HG03280 (cell line): ENCODE data around the gene SND1.
"Not testable (repeated sequence)": the region's sequence is repeated elsewhere in the genome, so short reads cannot be mapped to it uniquely, and the experiment has no call there.

ENCODE experiments used
- ATAC-seq: cut with Tn5 transposase; IDR thresholded peaks from one replicate; pipeline ENCODE4 v1.9.1; 2021; ENCODE audit warnings: mild to moderate bottlenecking, moderate library complexity; ENCODE audit not compliant: unreplicated experiment

SND1 gene

DNA sequence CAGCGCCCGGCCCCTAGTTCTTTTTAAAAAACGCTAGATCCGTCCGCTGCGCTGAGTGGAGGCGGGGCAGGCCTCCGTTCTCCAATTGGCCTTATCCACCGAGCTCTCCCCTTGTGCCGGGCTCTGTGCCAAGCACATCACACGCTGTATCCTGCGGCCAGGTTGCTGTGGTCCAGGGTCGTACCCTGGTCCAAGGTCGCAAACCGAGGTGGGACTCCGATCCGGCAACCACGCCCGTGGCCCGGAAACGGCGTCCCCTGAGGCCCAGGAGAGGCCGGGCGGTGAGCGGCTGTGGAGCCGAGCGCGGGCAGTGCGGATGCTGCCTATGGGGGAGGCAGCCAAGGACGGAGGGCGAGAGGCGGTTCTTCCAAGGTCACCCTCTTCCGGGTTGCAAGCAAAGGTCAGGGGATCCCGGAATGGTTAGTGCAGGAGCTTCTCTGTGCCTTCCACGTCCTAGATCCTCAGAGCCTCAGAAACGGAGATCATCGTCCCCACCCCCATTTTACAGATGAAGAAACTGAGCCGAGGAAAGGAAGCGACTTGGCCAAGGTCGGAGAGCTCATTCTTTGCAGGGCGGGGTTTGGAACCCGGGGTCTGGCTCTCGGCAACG is 451.6 kb downstream of the SND1 start:
- ATAC-seq, result no peak

DNA sequence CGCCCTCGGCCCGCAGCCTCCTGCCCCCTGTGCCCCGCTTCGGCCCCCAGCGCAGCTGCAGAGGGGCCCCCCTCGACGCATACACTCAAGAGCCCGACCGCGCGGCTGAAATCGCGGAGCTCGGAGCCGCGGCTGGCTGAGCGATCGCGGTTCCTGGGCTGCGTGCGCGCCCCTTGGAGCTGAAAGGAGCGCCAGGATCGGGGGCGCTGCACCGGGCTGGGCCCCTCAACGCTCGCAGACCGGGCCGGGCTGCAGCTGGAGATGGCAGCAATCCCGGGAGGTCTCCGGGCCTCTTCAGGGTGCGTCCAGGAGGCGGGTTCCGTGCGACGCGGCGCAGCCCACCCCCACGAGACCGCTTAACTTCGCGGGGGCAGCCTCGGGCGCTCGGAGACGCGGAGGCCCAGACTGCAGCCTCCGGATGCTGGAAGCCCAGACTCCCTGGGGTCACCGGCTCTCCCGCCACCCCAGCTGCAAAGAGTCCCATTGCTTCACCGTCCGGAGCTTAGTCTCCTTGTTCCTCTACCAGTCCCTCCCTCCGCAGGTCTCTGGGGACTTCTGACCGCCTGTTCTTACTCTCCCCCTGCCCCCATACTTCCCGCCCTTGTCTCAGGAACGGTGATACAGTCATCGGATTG is 452.2 kb downstream of the SND1 start:
- no peak for ATAC-seq

DNA sequence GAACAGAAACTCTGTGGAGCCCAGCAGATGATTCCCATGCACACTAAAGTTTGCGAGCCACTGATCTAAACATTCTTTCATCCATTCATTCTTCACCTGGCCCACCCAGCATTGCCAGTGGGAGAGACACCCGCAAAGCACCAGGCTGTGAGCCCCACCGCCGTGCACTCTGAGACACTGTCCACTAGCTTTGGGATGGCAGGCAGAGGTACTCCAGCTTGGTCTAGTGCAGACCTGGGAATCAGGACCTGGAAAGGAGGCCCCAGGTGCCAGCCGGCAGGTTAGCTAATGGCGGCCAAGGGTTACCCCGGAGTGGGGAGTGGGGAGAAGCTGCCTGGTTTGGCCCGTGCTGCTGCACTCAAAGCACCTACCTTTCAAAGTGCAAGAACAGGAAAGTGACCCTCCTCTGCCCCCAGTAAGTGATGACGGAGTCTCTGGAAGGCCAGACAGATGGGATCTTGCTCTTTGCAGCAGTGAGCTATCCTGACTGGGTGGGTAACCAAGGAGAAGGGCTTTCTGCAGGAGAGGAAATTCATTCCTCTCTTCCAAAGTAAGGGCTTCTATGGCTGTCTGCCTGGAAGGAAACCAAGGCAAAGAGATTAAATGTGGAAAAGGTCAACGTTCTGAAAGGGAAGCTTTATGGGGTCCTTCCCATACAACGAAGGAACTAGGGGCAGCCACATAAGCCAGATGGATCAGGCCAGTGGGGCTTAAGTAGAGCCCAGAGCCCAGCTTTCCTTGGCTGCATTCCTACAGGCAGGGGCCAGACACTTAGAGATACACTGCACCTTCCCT is 453.4 kb downstream of the SND1 start:
- ATAC-seq, result no peak

DNA sequence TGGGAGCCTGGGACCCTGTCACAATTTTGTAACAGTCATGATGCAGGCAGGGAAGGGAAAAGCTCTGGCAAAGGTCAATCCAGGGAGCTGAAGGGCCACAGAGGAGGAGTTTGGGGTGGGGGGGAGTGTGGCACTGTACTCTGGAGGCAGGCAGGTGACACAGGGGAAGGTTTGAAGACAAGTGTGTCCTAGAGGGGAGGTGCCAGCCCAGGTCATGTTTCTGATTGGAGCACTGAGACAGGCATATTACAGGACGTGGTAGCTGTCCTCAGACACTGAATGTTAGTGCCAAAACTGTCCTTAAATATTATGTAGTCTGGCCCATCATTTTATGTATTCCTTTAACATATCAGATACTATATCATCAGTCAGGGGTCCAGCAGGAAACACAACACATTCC is 454.8 kb downstream of the SND1 start:
- no peak for ATAC-seq

DNA sequence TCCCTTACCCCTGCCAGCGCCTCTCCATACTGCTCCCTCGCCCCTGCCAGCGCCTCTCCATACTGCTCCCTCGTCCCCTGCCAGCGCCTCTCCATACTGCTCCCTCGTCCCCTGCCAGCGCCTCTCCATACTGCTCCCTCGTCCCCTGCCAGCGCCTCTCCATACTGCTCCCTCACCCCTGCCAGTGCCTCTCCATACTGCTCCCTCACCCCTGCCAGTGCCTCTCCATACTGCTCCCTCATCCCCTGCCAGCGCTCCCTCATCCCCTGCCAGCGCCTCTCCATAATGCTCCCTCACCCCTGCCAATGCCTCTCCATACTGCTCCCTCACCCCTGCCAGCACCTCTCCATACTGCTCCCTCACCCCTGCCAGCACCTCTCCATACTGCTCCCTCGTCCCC is 455.5 kb downstream of the SND1 start:
- ATAC-seq, result not testable (repeated sequence)

DNA sequence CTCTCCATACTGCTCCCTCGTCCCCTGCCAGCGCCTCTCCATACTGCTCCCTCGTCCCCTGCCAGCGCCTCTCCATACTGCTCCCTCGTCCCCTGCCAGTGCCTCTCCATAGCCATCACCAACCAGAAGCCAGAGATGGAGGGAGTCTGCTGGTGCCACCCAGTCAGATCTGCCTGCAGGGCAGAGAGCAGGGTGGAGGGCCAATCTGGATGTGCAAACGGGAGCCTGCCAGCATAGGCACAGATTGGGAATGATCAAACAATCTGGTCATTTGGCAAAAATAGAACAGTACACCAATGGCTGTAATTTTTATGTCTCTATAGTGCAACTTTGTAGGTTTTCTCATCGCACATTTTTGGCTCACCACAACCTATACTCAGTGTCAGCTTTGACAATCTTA is 456.1 kb downstream of the SND1 start:
- ATAC-seq, result no peak

DNA sequence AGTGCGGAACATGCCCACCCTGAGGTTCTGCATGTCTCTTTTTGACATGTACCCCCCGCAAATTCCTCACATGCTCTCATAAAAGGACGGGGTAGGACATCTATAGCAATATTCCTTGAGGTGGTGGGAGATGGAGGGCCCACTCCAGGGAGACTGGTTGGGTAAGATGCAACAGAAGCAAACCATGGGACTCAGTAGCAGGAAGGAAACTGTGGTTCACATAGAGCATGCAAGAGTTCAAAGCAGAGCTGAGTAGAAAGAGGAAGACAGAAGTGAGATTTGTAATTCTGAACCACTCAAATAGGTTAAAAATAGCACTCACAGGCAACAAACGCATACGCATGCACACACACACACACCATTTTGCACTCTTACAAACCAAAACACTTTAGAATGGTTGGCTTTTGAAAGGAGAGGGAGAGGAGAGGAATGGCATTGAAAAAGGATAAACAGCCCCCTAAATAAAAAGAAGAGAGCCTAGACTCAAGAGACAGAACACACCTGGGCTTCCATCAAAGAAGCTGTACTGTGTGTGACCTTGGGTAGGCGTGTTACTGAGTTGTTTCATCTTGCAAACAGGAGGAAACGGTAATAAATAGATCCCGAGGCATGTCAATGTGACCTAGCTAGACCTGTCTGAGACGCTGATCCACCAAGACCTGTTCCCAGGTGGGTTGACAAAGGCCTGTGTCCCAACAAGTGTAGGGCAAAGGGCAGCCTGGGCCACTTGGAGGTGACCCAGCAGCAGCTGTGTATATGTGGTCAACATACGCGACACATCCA is 456.8 kb downstream of the SND1 start:
- ATAC-seq, result peak; percentile 84

DNA sequence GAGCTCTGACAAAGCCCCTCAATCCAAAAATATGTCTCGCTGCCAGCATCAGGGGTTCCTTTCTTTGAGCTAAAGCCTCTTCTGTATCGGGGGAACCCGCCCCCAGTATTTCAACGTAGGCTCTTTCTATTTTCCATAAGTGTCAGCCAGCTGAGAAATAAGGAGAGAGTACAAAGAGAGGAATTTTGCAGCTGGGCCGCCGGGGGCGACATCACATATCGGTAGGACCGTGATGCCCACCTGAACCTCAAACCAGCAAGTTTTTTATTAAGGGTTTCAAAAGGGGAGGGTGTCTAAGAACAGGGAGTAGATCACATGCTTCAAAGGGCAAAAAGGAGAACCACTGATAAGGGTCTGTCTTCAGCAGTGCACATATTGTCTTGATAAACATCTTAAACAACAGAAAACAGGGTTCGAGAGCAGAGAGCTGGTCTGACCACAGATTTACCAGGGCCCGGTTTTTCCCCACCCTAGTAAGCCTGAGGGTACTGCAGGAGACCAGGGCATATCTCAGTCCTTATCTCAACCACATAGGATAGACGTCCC is 457.5 kb downstream of the SND1 start:
- ATAC-seq, result not testable (repeated sequence)

DNA sequence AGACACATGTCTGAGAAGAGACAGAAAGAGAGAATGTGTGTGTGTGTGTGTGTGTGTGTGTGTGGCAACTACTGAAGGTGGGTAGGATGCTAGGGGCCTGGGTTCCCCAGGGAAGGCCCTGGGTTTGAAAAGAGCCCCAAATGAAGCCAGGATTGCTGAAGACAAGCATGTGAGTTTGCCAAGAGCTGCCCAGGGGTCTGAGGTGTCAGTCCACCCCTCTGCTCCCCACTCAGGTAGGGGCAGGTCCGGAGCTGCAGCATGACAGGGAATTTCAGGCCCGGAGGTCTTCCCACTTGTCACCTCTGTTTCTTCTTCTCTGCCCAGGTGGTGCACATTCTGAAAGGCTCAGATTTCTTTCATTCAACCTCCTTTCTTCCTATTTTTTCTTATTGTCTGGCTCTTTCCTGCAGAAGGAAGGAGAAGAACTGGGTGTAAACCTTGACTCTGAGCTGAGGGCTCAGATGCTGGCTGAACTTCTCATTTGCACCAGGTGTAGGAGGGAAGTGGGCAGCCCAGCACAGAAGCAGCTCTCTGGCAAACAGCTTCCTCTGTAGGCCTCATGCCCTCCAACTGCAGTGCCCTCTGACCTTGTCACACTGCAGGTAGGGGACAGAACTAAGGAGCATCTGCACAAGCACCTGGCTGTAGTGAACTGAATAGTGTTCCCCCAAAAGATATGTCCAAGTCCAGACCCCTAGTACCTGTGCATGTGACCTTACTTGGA is 458.8 kb downstream of the SND1 start:
- no peak for ATAC-seq

DNA sequence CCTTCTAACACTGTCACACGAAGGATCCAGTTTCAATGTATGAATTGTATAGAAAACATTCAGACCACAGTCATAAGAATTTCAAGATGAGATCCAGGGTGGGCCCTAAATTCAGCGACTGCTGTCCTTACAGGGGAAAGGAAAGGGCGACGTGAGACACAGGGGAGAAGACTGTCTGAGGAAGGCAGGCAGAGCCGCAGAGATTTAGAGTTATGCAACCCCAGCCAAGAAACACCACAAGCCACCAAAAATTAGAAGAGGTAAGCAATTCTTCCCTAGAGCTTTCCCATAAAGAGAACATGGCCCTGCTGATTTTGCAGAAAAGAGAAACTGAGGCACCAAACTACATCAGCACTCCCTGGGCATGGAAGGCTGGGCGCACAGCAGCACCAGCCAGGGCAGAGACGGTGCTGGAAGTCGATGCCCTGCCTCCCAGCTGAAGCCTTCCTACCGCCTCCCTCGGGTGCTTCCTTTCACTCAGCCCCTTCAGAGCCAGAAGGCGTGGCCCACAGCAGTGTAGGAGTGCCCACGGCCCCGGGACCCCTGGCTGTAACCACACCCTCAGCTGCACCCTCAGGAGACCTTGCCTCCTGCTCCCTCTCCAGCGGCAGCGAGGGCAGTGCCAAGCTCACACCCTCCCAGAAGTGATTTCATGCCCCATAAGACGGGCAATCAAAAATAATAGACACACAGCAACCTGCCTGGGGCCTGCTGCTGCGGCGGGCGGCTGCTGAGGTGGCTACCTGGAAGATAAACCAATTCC is 460.2 kb downstream of the SND1 start:
- ATAC-seq, result no peak

DNA sequence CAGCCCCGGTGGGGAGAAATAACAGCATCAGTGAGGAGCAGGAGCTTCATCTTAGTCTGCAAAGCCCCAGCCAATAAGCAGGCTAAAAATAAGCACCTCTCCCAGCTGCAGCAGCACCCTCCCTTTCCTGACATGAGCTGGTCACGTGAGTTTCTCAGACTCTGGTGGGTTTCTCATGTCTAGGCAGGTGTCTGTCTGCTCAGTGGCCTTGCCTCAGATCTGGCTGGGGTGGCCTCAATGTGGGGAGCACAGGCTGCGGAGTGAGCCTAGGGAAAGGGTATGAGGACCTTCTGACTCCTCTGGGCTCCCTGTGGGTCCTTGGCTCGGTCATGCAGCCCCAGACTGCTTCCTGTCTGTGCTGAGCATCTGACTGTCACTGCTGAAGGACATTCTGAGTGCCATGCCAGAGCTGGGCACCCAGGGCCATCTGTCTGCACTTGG is 460.8 kb downstream of the SND1 start:
- no peak for ATAC-seq

DNA sequence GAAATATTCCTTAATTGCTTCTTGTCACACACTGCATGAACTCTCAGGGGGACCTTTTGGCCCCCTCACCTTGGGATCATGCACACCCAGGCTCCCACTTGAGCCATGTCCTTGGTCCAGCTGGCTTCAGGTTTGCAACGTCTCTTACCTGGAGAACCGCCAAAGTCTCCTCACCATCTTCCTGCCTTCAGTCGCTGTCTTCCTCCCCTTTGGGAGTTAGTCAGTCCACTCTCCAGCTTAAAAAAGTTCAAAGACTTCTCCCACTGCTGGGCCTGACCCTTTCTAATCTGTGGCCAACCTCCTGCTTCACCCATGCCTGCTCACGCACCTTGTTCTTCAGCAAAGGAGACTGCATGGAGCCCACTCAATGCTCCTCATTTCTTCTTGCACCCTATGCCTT is 461.8 kb downstream of the SND1 start:
- no peak for ATAC-seq

DNA sequence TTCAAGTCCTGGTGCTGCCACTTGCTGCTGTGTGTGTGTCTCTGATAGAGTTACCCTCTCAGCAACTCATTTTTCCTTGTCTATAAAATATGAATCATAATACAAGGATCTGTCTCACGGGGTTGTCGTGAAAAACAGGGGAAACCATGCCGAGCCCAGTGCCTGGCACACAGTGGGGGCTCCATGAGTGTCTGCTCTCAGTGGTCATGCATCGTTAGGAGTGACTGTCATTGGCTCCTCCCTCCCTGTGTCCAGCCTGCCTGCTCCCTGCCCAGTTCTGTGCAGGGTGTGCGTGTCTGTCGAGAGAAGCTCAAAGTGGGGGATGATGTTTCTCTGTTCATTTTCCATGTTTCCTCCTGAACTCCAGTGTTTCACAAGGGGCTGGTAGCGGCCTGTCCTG is 462.8 kb downstream of the SND1 start:
- ATAC-seq, result no peak

DNA sequence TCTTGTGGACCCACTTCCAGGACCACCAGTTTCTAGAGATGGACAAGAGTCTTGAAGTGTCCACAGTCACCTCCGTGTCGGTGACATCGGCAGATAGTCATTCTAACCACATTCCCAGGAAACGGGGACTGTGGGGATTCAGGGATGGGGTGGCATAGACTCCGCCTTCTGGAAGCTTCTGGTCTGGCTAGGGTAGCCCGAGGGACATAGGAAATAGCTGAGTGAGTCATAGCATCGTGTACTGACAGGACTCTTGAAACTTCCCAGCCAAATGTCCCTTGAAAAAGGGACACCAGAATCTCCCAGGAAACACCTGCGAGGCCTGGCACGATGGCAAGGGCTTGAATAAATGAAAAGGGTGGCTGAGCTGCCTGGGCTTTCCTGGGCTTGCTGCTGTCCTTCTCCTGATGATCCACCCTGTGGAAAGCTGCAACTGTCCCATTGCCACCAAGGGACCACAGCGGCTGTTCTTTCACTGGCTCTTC is 463.4 kb downstream of the SND1 start:
- no peak for ATAC-seq

DNA sequence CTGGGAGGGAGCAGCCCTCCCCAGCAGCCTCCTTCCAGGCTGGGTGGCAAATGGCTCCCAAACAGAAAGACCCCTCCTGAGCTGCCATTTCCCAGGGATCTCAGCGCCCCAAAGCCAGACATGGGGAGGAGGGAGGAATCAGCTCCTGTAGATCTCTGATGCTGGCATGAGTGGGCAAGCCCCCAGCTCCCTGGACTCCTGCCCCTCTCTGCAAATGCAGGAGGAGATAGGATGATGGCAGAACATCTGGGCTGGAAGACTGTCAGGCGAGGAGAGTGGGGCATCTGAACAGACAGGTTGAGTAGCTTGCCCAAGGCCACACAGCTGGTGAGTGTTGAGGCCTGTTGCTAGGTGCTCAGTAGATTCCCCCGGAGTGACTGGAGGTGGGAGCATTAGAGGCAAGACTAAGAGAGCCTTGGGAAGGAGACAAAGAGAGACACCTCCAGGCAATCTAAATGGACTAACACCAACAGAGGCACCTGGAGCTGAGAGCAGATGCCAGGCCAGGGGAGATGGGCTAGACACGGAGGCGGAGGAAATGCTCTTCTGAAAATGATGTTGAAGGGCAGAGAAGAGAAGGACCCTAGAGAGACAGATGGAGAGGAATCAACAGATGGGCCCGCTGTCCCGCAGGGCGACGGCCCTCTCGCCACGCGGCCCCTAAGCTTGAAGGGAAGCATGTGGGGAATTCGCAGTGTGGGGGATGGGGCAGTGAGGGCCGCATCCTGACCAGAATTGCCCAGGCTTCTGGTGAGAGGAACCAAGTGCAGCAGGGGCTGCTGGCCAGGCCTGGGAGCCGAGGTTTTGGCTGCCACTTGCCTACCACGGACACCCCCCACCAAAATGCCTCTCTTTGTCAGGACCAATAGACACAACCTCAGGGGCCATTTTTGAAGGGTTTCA is 464.1 kb downstream of the SND1 start:
- ATAC-seq, result no peak

DNA sequence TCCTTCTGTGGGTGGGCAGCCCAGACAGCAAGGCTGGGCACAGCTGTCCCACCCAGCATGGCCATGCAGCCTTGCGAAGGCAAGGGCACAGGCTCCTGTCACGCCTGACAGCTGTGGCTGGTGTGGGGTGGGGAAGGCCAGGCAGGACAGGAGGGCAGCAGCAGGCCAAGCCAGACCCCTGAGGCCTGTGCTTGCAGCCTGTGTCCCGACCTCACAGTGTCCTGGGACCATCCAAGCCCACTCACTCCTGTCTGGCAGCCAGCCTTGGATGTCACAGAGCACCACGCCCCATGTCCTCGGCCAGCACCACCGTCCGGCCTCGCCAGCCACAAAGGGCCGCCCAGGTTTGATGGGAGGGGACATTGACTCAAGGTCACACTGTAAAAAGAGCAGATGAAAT is 464.7 kb downstream of the SND1 start:
- ATAC-seq, result no peak

DNA sequence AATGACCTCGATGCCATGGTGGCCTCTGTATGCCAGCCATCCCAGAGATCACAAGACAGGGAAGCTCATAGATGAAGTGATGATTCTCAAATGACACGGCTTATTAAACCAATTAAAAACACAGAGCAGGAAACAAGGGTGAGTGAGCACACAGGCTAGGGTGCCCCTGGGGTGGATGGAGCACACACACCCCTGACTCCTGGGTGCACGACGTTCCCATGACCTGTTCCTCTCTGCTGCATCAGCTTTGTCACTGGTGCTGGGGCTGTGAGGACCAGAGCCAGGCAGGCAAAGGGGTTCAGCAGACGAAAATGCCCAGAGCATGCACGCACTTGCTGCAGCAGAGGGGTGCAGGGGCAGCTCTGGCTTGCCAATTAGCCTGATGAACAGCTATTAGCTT is 465.7 kb downstream of the SND1 start:
- ATAC-seq, result no peak

DNA sequence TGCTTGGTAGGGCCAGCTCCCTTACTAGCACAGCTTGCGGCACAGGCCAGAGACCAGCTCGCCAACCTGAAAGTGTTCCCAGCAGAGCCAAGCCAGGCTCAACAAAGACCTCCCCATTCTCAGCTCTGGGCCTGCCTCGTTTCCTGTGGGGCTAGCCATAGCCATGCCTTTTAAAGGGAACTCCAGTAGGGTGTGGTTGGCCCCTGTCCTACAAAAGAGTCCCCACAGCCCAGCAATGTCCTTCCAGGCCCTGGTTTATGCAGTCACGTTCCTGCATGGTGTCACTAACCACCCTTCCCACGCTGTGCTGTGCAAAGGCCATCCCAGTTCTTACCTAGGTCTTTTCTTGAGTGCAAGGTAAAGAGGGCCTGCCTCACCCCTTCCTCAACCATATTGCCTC is 467.0 kb downstream of the SND1 start:
- ATAC-seq, result no peak

DNA sequence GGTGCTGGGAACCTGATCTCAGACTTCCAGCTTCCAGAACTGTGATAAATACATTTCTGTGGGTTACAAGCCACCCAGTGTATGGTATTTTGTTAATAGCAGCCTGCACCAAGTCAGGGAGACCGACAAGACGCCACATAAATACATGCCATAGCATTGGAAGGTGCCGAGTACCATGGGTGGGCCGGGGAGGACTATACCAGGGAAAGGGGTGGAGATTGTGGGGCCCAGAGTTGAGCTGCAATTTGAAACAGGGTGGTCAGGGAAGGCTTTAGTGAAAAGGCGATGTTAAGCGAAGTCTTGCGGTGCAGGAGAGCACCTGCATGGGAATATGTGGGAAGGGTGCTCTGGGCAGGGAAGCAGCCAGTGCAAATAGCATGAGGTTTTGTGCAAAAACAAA is 468.1 kb downstream of the SND1 start:
- no peak for ATAC-seq
